ENCODE measurements around the gene B2M. TPM values are rescaled to one million over a fixed set of nuclear protein-coding genes. Genes with fewer than 3 reads are reported as not detected.
"Not testable (repeated sequence)": the region's sequence is repeated elsewhere in the genome, so short reads cannot be mapped to it uniquely, and the experiment has no call there.

B2M gene
- total RNA-seq, 1 donor from 2014 or later = 1,156 TPM

DNA sequence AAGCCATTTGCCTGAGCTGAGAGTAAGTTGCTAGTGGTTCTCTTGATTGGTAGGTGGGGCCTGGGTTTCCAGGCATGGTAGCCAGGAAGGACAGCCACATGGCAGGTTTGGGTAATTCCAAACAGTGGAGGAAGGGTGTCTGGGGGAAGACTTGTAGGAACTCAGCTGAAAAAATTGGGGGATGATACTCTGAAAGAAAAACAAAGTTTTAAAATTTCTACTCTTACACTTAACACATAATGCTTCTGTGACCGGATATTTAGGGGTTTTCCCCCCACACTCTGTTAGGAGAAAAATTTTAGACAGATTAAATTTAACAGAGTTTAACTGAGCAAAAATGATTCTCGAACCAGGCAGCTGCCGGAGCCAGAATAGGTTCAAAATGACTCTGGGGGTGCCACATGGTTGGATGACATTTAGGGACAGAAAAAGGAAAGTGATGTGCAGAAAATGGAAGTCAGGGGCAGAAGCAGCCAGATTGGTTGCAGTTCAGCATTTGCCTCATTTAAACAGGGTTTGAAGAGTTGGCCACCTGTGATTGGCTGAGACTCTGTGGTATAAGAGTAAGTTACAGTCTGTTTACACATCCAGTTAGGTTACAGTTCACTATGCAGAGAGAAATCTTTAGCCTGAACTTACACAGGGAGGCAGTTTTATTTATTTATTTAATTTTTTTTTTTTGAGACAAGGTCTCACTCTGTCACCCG, 8.1 kb downstream of the B2M start:
- no peak for DNase-seq
- intact Hi-C loops (cut with micrococcal nuclease) = no loop called here

DNA sequence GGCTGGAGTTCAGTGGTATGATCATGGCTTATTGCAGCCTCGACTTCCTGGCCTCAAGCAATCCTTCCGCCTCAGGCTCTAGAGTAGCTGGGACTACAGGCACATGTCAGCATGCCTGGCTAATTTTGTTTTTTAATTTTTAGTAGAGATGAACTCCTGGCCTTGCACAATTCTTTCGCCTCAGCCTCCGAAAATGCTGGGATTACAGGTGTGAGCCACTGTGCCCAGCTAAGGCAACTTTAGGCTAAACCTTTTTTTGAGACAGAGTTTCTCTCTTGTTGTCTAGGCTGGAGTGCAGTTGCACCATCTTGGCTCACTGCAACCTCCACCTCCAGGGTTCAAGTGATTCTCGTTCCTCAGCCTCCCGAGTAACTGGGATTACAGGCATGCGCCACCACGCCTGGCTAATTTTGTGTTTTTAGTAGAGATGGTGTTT, 8.7 kb downstream of the B2M start:
- DNase-seq; ATAC-seq; intact Hi-C loops (cut with micrococcal nuclease): not testable (repeated sequence)

More for the DNA sequence above, 8.1 kb downstream of the B2M start:
- no peak for ATAC-seq

DNA sequence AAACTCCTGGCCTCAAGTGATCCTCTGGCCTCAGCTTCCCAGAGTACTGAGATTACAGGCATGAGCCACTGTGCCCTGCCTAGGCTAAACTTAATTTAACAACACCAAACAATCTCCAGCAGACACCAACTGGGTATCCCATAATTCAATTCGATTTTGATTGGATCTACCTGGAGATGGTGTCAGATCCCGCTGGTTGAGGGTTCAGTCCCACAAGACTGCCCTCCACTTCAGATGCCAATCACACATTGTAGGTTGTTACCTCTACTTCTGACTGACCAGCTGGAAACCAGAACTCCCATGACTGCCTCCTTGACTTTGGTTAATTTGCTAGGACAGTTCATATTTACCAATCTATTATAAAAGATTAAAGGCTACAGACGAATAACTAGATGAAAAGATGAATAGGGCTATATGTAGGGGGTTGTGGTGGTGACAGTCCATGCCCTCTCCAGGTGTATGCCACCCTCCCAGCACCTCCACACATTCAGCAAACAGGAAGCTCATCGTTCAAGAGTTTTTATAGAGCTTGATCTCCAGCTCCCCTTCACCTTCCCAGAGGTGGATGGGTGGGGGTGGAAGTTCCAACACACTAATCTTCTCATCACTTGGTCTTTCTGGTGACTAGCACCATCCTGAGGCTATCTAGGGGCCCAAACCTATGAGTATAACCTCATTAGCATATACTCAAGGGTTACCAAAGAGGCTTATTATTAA, 9.3 kb downstream of the B2M start:
- DNase-seq = no peak
- no peak for ATAC-seq
- intact Hi-C loops (cut with micrococcal nuclease) = no loop called here

DNA sequence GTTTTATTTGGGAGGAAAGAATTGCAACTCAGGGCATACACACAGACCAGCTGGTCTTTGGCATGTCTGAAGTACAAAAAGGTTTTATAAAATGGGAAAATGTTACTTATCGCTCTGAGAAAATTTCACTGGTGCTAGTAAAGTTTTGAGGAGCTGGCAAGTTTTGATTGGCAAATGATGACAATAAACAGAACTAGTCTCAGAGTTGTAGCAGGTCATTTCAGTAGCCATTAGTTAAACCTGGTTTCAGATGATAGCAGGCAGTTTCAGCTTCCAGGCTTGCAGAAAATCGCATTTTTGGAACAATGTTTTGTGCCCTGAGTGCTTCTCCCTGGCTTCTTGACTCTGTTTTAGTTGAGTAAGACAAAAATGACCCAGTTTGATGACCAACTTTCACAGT, 10.7 kb downstream of the B2M start:
- intact Hi-C loops (cut with micrococcal nuclease) = no loop called here
- no peak for DNase-seq
- no peak for ATAC-seq

DNA sequence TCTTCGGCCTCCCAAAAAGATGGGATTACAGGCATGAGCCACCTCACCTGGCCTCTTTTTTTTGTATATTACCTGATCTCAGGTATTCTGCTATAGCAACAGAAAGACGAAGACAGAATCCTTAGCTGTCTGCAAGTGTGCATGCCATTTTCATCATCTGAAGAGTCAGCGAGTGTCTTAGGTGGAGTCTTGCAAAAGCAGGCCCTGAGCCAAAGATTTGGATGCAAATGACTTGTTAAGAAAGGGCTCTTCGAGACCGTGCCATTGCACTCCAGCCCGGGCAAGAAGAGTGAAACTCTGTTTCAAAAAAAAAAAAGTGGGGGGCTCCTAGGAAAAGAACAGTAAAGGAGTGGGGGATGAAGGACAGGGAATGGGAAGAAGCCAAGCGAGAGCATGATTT, 14.8 kb downstream of the B2M start:
- intact Hi-C loops (cut with micrococcal nuclease) = no loop called here
- no peak for ATAC-seq
- no peak for DNase-seq

DNA sequence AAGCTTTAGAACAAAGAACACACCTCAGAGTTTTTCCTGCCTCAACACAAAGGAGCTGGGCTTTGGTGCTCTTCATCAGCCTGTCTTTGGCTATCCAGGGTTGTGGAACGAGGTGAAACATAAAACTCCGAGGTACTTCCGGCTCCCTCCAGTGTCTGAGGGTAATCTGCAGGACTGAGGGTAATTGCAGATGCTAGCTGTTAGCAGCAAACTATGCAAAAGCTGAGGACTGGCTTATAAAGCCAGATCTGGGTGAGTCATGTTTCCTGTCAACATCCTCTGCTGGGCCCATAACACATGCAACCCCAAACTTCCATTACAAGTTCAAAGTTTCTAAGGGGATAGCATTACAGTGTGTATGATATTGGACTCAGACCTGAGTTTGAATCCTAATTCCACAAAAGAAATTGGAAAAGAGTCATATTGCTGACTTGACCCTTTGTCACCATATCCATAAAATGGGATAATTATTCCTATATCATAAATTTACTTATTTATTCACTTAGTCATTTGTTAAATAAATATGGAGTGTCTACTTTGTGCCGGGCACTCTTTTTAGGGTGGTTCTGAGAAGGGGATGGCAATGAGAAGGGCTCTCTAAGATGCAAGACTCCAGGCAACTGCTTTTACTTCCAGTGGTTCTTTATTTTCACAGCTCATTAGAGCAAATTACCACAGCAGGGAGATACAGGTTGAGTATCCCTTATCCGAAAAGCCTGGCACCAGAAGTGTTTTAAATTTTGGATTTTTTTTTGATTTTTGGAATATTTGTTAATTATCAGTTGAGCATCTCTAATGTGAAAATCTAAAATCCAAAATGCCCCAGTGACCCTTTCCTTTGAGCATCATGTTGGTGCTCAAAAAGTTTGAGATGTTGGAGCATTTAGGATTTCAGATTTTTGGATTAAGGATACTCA, 15.5 kb downstream of the B2M start:
- intact Hi-C loops (cut with micrococcal nuclease) = no loop called here
- ATAC-seq (peak; percentile 25), DNase-seq (no peak)

DNA sequence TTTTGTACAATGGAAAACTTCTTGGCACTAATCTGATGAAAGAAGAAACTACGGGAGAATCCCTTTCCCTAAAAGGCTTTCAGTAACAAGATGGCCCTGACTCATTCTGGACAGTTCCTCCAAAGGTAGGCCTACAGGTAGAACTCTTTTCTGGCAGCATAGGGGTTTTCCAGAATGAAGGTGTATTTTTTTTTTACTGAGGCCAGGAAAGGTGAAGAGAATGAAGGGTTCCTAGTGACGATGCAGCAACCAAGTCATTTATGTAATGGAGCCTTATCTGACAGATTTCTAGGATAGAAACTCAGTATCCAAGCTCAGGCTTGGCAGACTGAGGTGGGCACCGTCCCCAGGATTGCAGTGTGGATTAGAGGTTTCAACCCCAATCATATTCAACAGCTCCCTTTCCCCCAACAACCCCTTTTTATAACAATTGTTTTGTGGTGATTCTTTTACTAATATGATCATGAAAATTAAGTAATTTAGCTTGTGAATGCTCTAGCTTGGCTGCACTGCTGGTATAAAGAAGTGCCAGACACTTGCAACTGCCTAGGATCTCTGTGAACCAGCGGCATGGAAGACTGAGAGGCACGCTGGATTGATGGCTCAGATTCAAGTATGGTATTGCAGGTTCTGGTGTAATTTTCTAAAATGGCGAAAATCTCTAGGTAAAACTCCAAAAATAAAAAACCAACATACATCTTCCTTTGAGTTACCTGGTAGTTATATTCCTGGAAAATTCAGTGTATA, 16.3 kb downstream of the B2M start:
- ATAC-seq (no peak), DNase-seq (no peak)
- intact Hi-C loops (cut with micrococcal nuclease) = loop anchor here (2.0 kb wide), 1 partner anchor 17 kb away; the partner anchor contains the start of genes B2M and PATL2

DNA sequence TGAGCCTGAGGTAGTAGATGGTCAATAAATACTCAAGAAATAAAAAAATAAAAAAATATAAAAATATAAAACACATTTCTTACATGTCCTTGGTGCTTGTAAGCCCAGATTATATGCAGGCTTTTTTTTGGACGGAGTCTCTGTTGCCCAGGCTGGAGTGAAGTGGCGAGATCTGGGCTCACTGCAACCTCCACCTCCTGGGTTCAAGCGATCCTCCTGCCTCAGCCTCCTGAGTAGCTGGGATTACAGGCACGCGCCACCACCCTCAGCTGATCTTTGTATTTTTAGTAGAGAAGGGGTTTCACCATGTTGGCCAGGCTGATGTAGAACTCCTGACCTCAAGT, 16.9 kb downstream of the B2M start:
- intact Hi-C loops (cut with micrococcal nuclease) = loop anchor here (2.0 kb wide), 1 partner anchor 17 kb away; the partner anchor contains the start of genes B2M and PATL2
- ATAC-seq, DNase-seq: not testable (repeated sequence)

DNA sequence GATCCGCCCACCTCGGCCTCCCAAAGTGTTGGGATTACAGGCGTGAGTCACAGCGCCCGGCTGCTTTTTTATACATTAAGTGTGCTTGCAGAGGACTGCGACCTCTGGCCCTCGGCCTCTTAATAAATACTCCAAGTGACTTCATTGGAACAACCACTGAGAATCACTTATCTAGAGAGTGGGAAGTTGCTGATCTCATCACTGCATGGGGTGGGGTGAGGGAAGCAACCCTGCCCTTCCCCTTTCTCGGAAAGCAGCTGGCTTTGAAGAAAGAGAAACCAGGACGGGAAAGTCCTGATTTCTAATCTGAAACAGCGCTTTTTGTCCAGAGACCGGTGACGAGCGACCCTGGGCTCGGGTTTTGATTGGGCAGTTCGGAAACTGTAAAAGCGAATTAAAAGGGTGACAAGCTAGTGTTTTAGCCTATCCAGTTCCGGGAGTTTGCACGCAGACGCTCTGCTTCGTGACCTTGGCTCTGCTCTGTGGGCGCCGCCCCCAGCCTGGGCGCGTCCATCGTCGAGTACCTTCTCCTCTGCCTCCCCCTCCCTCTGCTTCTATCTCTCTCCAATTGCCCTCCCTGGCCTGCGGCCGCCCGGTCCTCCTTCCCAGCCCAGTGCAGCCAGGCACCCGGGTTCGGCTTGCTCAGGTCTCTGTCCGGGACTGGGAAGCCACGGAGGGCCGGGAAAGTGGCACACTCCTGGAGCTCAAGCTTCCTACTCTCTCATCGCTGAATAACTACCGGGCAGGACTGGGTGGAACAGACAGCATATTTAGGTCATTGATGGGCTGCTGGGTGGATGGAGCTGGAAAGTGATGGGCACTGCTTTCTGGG, 17.5 kb downstream of the B2M start:
- intact Hi-C loops (cut with micrococcal nuclease) = loop anchor here (2.0 kb wide), 1 partner anchor 18 kb away; the partner anchor contains the start of genes B2M and PATL2
- peak; percentile 96 for DNase-seq
- ATAC-seq = peak; percentile 97

DNA sequence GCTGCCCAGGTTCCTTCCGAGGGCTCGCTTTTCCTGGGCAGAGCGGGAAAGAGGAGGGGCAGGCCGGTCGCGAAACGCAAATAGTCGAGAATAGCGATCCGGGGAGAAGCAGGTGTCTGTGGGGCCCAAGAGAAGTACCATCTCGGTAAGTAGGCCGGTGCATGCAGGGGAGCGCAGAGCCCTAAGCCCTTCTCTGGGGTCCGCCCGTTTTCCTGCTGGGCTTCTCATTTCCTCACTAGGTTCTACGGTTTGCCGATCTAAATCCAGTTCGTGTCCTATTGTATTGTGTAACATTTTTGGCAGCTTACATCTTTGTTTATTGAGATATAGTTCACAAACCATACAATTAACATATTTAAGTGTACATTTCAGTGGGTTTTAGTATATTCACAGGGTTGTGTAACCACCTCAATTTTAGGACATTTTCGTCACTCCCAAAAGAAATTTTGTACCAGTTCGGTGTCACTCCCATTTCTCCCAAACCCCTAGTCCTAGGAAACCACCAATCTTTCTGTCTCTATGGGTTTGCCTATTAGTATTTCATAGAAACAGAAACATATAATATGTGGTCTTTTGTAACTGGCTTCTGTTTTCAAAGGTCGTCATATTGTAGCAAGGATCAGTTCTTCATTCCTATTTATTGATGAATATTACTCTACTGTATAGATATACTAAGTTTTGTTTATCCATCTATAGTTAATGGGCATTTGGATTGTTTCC, 18.3 kb downstream of the B2M start:
- intact Hi-C loops (cut with micrococcal nuclease) = loop anchor here (2.0 to 10.0 kb wide), 2 partner anchors 19 to 145 kb away; partner anchors contain the start of genes B2M and PATL2
- DNase-seq = no peak
- ATAC-seq = peak; percentile 39

DNA sequence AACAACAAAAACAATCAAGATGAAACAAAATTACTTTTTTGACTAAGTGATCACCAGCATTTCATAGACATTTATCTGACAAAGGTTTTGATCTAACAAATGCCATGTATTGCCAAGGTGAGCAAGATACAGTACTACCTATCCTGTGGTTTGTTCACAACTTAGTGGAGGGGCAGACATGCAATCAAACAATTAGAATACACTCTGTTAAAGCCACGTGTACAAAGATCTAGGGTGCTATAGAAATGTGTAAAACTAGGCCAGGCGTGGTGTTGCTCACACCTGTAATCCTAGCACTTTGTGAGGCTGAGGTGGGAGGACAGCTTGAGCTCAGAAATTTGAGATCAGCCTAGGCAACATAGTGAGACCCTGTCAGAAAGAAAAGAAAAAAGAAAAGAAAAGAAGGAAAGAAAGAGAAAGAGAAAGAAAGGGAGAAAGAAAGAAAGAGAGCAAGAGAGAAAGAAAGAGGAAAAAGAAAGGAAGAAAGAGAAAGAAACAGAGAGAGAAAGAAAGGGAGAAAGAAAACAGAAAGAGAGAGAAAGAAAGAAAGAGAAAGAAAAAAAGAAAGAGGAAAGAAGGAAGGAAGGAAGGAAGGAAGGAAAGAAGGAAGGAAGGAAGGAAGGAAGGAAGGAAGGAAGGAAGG, 23.6 kb downstream of the B2M start:
- no peak for ATAC-seq
- no peak for DNase-seq
- intact Hi-C loops (cut with micrococcal nuclease) = loop anchor here (5.0 to 10.0 kb wide), 2 partner anchors 73 to 150 kb away; partner anchors contain the start of gene SPG11

DNA sequence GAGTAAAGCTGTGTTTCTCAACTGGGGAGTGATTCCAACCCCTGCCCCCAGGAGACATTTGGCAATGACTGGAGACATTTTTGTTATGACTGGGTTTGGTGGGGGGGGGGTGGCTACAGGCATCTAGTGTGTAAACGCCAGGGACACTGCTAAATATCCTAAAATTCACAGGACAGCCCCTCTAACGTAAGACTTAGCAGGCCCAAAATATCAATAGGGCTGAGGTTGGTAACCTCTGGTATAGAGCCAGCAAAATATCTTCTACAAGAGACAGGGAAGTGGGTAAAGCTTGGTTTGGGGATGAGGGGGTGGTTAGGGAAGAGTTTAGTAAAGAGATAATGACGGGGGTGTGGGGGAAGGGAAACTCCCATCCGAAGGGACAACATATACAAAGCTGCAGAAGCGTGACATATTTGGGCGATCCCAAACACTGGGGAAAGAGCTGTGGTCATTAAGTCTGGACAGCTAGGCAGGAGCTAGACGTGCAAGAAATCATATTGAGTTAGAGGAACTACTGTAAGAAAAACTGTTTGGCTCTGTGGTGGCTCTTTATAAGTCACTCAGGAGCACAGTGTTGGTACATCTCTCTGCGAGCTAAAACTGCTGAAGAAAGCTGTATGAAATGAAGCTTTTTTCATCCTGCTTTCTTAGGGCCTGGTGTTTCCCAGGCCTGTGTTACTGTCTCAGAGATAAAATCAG, 24.3 kb downstream of the B2M start:
- intact Hi-C loops (cut with micrococcal nuclease) = loop anchor here (5.0 to 10.0 kb wide), 2 partner anchors 73 to 151 kb away; partner anchors contain the start of gene SPG11
- ATAC-seq (peak; percentile 62), DNase-seq (peak; percentile 47)

DNA sequence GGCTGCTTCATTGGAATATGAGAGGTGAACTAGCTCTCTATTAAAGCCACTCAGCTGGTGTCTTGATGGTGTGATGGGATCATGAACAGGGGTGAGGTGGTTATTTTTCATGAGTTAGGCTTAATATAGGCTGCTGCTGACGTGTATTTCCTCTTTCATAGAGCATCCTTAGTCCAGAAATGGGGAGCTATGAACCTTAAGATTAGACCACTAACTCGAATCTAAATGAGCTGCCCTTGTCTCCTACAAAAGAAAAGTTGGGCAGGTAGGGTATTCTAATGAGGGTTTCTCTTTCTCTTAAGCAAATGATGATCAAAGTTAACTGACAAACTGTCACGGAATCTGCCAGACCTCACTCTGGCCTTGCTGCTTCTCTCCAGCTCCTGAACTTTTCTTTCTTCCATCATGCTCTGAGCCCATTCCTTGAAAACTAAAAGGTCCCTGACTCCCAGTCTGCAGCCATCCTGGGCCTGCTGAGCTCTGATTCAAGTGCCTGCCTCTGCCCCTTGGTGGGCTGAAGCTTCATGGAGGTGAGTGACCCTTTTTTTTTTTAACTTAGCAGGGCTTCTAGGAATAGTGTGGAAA, 25.0 kb downstream of the B2M start, which contains the start of gene TRIM69:
TSS of gene TRIM69 (plus strand) at position 348 of the 585 bp plus-strand sequence. CDS start at position 525, 177 bp downstream.
- intact Hi-C loops (cut with micrococcal nuclease) = loop anchor here (5.0 to 10.0 kb wide), 2 partner anchors 74 to 151 kb away; partner anchors contain the start of gene SPG11
- DNase-seq (no peak), ATAC-seq (no peak)

DNA sequence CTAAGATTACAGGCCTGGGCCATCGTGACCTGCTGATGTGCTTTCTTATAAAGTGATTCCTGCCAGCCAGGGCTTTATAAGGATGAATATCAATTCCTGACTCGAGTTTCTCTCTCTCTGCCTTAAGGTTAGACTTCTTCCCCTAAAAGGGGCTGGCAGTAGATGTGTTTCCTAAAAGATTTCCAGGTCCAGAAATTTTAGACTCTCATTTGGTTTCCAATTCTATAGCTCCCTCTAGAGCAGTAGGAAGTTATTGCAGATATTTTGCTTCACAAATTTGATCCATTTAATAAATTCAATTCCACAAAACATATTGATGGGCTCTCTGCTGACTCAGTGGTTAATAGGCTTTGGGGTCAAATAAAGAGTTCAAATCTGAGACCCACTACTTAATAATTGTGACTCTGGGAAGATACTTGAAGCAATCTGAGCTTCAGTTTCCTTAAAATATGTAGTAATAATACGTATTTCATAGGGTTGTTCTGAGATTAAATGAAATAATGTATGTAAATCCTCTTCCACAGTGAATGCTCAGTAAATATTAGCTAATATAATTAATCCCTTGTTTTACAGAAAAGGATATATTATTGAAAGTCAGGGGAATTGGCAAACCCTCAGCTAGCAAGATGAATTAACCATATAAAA, 27.1 kb downstream of the B2M start:
- ATAC-seq (peak; percentile 49), DNase-seq (no peak)
- intact Hi-C loops (cut with micrococcal nuclease) = loop anchor here (5.0 to 10.0 kb wide), 2 partner anchors 76 to 154 kb away; partner anchors contain the start of gene SPG11
